Lower leg skin (tissue), 3 donors: ENCODE measurements around the gene SON.

Source experiments
- CTCF ChIP-seq, 3 donors: fragments of 450-650 bp; IDR thresholded peaks; one replicate each; pipeline ENCODE4 v1.5.1; 2016; ENCODE audit warnings: antibody characterized with exemption in 3 of 3, mild to moderate bottlenecking in 3 of 3, moderate library complexity in 2 of 3
- POLR2A ChIP-seq, 2 donors: fragments of 450-650 bp; IDR thresholded peaks; one replicate each; pipeline ENCODE4 v1.6.1; 2016 to 2017; ENCODE audit warnings: antibody characterized with exemption in 2 of 2, mild to moderate bottlenecking in 1 of 2, moderate library complexity in 1 of 2

DNA sequence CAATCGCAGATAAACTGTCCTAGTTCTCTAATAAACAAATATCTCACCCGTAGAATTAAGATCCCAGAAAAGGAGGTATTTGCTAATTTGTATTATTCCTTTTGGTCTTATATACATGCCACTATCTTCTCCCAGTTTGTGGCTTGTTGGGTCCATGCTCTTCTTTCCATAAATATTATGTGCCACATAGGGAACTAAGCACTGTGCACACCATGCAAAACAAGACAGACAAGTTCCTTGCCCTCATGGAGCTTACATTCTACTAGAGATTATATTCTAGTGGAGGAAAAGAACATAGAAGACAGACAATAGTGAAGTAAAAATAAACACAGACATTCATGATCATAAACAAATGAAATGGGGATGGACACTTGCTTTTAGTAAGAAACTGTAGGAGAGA, 5.6 kb upstream of the SON start:
- TF ChIP-seq CTCF (IDR thresholded peaks at IDR 0.05) (no peak), POLR2A (IDR thresholded peaks at IDR 0.05) (no peak)
